Muscle of leg (tissue), 11 donors: Measurements from ENCODE around the gene LAMB4. TPM values are rescaled to one million over a fixed set of nuclear protein-coding genes. Genes with fewer than 3 reads are reported as not detected.

Experiments
- DNase-seq: peaks from one replicate; pipeline ENCODE4 v3.0.0; 2013
- H3K27ac ChIP-seq: one replicate; pipeline ENCODE4 v1.5.1; 2013; ENCODE audit warnings: mild to moderate bottlenecking, low read length, control low read depth
- H3K27me3 ChIP-seq: one replicate; pipeline ENCODE4 v1.6.1; 2013; ENCODE audit warnings: low read length; ENCODE audit not compliant: control insufficient read depth, insufficient read depth
- H3K36me3 ChIP-seq: one replicate; pipeline ENCODE4 v1.6.1; 2013; ENCODE audit warnings: low read length; ENCODE audit not compliant: control insufficient read depth, insufficient read depth
- H3K4me1 ChIP-seq: one replicate; pipeline ENCODE4 v1.6.1; 2013; ENCODE audit warnings: low read length; ENCODE audit not compliant: control insufficient read depth, insufficient read depth
- H3K4me3 ChIP-seq: one replicate; pipeline ENCODE4 v1.5.1; 2013; ENCODE audit warnings: low read length, control low read depth
- H3K9me3 ChIP-seq: replicated peaks from 2 replicates; pipeline ENCODE4 v1.6.1; 2013; ENCODE audit warnings: low read depth, low read length; ENCODE audit not compliant: control insufficient read depth
- WGBS: methylation state at CpG from one replicate; pipeline ENCODE4 v1.1.5; 2013; ENCODE audit warnings: missing lambda C conversion rate; ENCODE audit not compliant: insufficient coverage; 5-methylcytosine and 5-hydroxymethylcytosine counted together
- polyA plus RNA-seq, 8 donors: library from polyadenylated mRNA; unstranded; fragments of 120-200 nt; gene quantifications; one replicate each; pipeline versions ENCODE4 v1.2.1 to v1.2.3, GENCODE V29; 2013; ENCODE audit warnings: inconsistent platforms in 1 of 8, low replicate concordance in 1 of 8; ENCODE audit not compliant: insufficient read length in 8 of 8, insufficient read depth in 1 of 8
- total RNA-seq: library from RNA; stranded (reverse); fragments of 120-200 nt; gene quantifications from one replicate; pipeline ENCODE4 v1.2.4, GENCODE V29; 2013

LAMB4 gene
- total and polyA plus RNA-seq, 9 donors = 0.13 to 3.8 (median 0.25) TPM

DNA sequence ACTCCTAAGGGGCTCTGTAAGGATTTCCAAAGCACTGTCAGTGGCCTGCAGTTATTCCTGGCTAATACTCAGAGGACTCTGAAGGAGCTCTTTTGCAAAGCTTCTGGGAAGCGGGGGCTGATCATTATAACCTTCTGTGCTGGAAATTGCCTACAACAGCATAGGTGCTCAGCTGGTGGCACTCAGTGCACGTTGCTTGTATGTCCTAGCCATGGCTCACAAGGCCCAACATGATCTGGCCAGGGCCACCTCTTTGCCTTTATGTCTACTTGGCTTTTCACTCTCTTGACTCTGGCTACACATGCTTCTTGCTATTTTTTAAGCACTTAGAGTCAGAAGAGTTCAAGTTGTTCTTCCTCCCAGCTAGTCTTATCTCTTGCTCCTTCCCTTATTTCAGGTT is 17.5 kb downstream of the LAMB4 start:
- H3K36me3 ChIP-seq = no peaks in the 10 kb centered on the region
- H3K4me1 ChIP-seq = peaks cover 2% of the 10 kb centered on the region
- no peaks in the 10 kb centered on the region for H3K9me3 ChIP-seq
- H3K4me3 ChIP-seq = no peak overlapping the region
- peak; percentile 39 for DNase-seq
- H3K27ac ChIP-seq = no peak overlapping the region
- no peaks in the 10 kb centered on the region for H3K27me3 ChIP-seq
- 66% methylated on average over 2 of the region's 2 CpGs for WGBS

DNA sequence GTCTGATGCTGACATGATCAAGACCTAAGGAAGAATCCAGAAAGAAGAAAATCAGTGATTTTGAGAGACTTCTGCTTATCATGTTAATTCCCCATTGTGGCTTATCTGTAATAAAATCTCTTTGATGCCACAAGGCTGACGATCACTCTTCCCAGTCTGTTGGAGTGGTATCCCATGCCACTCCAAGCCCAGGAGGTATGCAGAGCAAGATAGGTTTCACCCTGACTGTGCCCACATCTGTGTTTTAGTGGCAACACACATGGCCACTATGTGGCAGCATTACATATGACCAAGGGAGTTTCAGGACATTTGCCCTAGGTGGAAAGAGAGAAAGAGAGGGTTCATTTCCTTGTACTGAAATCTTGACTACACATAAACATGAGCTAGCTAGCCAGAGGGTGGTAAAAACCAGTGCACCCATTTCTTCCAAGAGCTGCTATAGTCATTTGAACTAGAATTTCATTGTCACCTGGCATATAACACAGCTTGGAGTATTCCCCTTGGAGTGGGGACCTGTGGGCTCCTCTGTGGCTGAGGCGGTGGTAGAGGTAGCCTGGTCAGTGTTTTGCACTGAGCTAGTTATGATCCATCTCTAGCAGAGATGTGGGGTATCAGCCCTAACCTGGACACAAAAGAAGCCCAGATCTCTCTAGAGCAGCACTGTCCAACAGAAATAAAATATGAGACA is 20.8 kb downstream of the LAMB4 start:
- no peaks in the 10 kb centered on the region for H3K27me3 ChIP-seq
- no peaks in the 10 kb centered on the region for H3K36me3 ChIP-seq
- peaks cover 5% of the 10 kb centered on the region for H3K4me1 ChIP-seq
- H3K9me3 ChIP-seq = no peaks in the 10 kb centered on the region
- no peak overlapping the region for H3K27ac ChIP-seq
- WGBS = 80% methylated on average over 1 of the region's 2 CpGs
- no peak overlapping the region for H3K4me3 ChIP-seq
- DNase-seq = no peak

DNA sequence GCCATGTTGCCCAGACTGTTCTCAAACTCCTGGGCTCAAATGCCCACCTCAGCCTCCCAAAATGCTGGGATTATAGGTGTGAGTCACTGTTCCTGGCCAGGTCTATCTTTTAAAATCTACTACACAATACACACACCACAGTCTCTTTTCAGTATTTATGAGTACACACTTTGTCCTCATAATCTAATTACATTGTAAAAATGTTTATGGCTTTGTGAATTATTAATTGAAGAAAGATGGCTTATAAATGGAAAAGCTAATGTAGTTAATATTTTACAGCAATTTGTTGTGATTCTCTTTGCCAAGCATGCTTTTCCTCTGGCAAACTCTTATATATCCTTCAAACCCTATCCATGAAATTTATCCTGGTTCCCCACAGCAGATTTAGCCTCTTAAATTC is 22.0 kb downstream of the LAMB4 start:
- no peaks in the 10 kb centered on the region for H3K9me3 ChIP-seq
- H3K36me3 ChIP-seq = no peaks in the 10 kb centered on the region
- H3K4me3 ChIP-seq = no peak overlapping the region
- peaks cover 9% of the 10 kb centered on the region for H3K4me1 ChIP-seq
- H3K27ac ChIP-seq = no peak overlapping the region
- no peaks in the 10 kb centered on the region for H3K27me3 ChIP-seq
- DNase-seq = no peak

DNA sequence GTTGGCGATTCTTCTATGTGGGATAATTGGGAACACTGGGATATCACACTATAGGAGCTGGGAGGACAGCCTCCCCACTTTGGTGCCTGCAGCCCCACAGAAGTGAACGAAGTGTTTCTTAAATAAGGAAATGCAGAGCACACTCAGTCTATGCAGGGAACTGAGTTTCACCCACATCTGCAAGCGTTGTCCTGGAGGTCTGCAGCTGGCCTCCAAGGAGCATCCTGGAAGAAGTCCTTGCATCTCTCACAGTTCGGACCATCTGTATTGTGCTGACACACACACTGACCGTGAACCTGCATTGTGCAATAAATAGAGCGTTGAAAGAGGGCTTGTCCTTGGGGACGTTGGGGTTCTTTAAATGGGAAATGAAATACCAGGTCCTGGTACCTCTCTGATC is 25.8 kb downstream of the LAMB4 start:
- WGBS = 35% methylated on average over 2 of the region's 7 CpGs
- no peak overlapping the region for H3K27ac ChIP-seq
- peak; percentile 90 for DNase-seq

DNA sequence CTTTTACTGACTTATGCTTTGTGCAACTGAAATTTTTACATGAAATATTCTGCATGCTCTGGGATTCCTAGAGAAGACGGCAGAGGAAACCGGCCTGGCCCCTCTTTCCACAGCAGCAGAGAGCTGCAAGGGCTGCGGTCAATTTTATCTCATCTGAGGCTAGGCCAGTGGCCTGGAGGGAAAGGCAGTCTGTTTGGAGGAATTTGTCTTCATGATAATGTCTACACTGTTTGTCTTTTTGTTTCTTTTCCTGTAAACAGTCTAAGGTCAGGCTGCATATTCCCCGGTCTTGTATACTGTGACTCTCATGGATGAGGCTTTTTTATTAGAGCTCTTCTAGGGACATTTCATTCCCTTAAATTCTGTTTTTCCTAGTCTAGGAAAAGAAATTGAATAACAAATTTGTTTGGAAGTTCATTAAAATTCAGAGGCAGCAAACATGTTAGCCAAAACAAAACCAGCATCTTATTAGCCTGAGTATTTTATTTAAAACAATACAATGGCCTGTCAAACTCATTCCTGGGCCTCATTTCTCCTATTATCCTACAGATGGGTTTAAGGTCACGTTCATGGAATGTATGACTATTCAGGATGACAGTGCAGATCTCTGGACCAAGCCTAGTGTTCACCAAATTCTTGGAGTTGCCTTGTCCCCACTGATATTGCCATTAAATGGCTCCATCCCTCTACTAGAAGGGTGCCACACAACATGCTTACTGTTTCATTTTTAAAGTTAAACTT is 26.4 kb downstream of the LAMB4 start:
- no CpG with 5 or more reads among the region's 5 CpGs for WGBS
- Histone ChIP-seq H3K36me3 (no peaks in the 10 kb centered on the region), H3K4me1 (peaks cover 7% of the 10 kb centered on the region), H3K27ac (no peak overlapping the region), H3K4me3 (no peak overlapping the region), H3K27me3 (no peaks in the 10 kb centered on the region), H3K9me3 (no peaks in the 10 kb centered on the region)
- no peak for DNase-seq

More for the DNA sequence above, 25.8 kb downstream of the LAMB4 start:
- H3K4me3 ChIP-seq = no peak overlapping the region
- H3K4me1 ChIP-seq = peaks cover 7% of the 10 kb centered on the region
- no peaks in the 10 kb centered on the region for H3K9me3 ChIP-seq
- no peaks in the 10 kb centered on the region for H3K36me3 ChIP-seq
- H3K27me3 ChIP-seq = no peaks in the 10 kb centered on the region

DNA sequence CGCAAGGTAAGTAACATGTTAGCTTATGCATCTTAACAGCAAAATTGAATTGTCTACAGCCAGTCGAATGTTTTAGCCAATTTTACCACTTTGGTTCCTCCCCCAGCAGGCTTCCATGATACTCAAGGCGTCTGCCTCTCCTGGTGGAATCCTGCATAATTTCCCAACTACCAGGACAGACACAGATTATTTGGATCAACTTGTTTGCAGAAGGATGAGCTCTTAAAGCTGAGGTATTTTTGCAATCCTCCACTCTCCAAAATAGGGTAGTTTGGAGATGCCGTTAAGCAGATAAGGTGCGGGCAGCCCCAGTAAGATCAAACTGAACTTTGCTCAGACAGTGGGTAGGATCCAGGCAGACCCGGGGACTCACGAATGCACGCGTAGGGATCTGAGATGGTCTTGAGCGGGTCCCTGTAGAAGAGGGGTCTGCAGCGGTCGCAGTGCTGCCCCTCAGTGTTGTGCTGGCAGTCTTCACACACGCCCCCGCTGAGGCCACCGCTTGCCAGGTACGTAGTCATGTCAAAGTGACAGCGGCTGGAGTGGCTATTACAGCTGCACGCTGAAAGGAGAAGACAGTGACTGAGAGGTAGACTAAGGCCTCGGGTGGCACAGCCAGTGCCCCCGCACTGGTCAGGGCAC is 27.4 kb downstream of the LAMB4 start:
- H3K9me3 ChIP-seq = no peaks in the 10 kb centered on the region
- no peaks in the 10 kb centered on the region for H3K36me3 ChIP-seq
- DNase-seq = no peak
- 90% methylated on average over 16 of the region's 20 CpGs for WGBS
- H3K27ac ChIP-seq = no peak overlapping the region
- no peak overlapping the region for H3K4me3 ChIP-seq
- no peaks in the 10 kb centered on the region for H3K27me3 ChIP-seq
- H3K4me1 ChIP-seq = peaks cover 7% of the 10 kb centered on the region

DNA sequence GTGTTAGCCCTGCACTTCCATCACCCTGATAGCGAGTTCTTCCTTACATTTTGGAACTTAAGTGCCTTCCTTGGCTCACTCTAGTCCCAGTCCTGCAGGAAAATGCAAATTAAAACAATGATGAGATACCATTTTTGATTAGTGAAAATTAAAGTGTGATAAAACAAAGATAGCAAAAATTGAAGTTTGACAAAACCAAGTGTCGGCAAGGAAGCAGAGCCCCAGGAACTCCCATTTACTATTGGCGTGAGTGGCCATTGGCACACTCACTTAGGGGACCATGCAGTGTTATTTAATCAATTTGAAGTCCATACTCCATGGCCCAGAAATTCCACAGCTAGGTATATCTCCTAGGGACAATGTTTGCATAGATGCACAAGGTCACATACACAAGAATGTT is 28.4 kb downstream of the LAMB4 start:
- WGBS = 94% methylated on average over 2 of the region's 3 CpGs
- H3K27me3 ChIP-seq = no peaks in the 10 kb centered on the region
- H3K4me1 ChIP-seq = peaks cover 4% of the 10 kb centered on the region
- H3K27ac ChIP-seq = no peak overlapping the region
- H3K9me3 ChIP-seq = no peaks in the 10 kb centered on the region
- H3K4me3 ChIP-seq = no peak overlapping the region
- no peak for DNase-seq
- H3K36me3 ChIP-seq = no peaks in the 10 kb centered on the region

DNA sequence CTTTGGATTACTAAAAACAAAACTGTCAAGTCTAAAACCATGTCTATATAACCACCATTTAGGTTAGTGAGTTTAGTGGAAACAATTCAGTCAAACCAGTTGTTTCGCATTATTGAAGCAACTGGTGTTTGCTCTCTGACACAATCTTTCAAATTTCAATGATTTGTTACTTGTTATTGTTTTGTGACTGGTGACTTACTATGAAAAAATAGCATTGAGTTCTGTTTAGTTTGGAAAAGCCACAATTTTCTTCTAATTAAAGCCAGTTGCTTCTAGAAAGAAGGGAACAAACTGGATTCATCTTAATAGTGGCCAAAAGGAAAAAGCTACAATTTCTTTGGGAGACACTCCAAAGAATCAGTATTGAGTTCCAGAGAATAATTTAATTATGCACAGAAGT is 30.4 kb downstream of the LAMB4 start:
- H3K27ac ChIP-seq = no peak overlapping the region
- peak; percentile 71 for DNase-seq
- no peak overlapping the region for H3K4me3 ChIP-seq
- WGBS = no CpG with 5 or more reads among the region's 1 CpG
- H3K4me1 ChIP-seq = peaks cover 12% of the 10 kb centered on the region
- H3K9me3 ChIP-seq = no peaks in the 10 kb centered on the region
- no peaks in the 10 kb centered on the region for H3K27me3 ChIP-seq
- H3K36me3 ChIP-seq = no peaks in the 10 kb centered on the region

DNA sequence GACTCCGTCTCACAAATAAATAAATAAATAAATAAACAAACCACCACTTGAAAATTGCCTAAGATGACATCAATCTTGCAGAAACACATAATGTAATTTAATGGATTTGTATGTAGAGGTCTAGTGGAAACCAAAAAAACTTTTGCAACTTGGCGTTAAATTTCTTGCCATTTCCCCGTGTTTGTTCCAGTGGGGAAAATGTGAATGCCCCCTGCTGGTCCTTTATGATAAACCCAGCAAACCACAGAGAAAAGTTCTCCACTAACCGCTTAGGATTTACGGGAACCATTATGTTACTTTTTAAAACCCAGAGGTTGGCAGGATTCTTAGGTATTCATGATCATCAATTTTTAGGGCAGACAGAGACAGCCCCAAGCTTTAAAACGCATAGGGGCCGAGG is 32.5 kb downstream of the LAMB4 start:
- Histone ChIP-seq H3K9me3 (no peaks in the 10 kb centered on the region), H3K27ac (no peak overlapping the region), H3K4me1 (peaks cover 8% of the 10 kb centered on the region), H3K36me3 (no peaks in the 10 kb centered on the region), H3K4me3 (no peak overlapping the region), H3K27me3 (no peaks in the 10 kb centered on the region)
- WGBS = 90% methylated on average over 3 of the region's 7 CpGs
- no peak for DNase-seq

DNA sequence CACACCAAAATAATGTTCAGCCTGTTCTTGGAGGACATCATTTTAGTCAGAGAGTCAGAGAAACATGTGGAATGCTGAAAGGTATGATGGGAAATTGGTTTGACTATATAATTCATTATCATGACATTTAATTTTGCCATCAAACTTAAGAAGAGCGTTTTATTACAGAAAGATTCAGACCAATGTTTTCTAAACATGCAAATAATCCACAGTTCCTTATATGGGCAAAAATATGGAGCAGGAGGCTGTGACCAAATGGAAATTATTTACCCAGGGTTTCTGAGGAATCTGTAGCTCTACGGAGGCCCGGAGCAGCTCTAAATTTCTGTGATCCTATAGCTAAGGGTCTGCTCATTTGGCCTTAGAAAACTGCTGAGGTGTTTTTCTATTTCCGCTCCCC is 33.2 kb downstream of the LAMB4 start:
- H3K4me3 ChIP-seq = no peak overlapping the region
- H3K27ac ChIP-seq = no peak overlapping the region
- peaks cover 8% of the 10 kb centered on the region for H3K4me1 ChIP-seq
- WGBS = 54% methylated on average over 2 of the region's 4 CpGs
- H3K27me3 ChIP-seq = no peaks in the 10 kb centered on the region
- H3K9me3 ChIP-seq = no peaks in the 10 kb centered on the region
- no peaks in the 10 kb centered on the region for H3K36me3 ChIP-seq
- DNase-seq = no peak
